ENCODE data around the gene BCL3.

Gene BCL3

DNA sequence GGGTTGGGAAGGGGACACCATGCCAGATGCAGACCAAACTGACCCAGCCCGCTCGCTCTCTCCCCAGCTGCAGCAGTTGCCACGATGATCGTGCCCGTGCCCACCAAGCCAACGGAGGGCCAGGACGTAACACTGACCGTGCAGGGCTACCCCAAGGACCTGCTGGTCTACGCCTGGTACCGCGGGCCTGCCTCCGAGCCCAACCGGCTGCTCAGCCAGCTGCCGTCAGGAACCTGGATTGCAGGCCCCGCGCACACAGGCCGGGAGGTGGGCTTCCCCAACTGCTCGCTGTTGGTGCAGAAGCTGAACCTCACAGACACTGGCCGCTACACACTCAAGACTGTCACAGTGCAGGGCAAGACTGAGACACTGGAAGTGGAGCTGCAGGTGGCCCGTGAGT, 40.7 kb upstream of the BCL3 start:
- no peak overlapping the region for H3K27ac ChIP-seq (ENCODE audit: extremely low read depth, low read depth, low read length)
- TF ChIP-seq ZNF560 (tag by site-specific recombination; IDR thresholded peaks at IDR 0.05; ENCODE audit: borderline replicate concordance) (no peak), ZNF266 (tag by site-specific recombination; IDR thresholded peaks at IDR 0.05; ENCODE audit: low read depth) (no peak), MEIS1 (CRISPR knock-in tag; IDR thresholded peaks at IDR 0.05; ENCODE audit: borderline replicate concordance) (no peak), ZNF302 (tag by site-specific recombination; IDR thresholded peaks at IDR 0.05; ENCODE audit: low read depth) (no peak), SCRT1 (tag by site-specific recombination; IDR thresholded peaks at IDR 0.05; ENCODE audit: borderline replicate concordance) (no peak), ZNF175 (tag by site-specific recombination; IDR thresholded peaks at IDR 0.05) (no peak), ZNF48 (tag by site-specific recombination; IDR thresholded peaks at IDR 0.05) (no peak), ZNF544 (tag by site-specific recombination; IDR thresholded peaks at IDR 0.05) (no peak), ZNF558 (tag by site-specific recombination; IDR thresholded peaks at IDR 0.05) (no peak), ZNF660 (tag by site-specific recombination; IDR thresholded peaks at IDR 0.05) (no peak), ZNF777 (tag by site-specific recombination; IDR thresholded peaks at IDR 0.05; ENCODE audit: borderline replicate concordance) (no peak), ZNF670 (tag by site-specific recombination; IDR thresholded peaks at IDR 0.05; ENCODE audit: low read depth) (no peak), SCRT2 (tag by site-specific recombination; IDR thresholded peaks at IDR 0.05) (no peak), ZNF292 (tag by site-specific recombination; IDR thresholded peaks at IDR 0.05; ENCODE audit: borderline replicate concordance, low read depth) (no peak), ZNF555 (tag by site-specific recombination; conservative IDR thresholded peaks at IDR 0.05) (no peak), ZNF707 (tag by site-specific recombination; IDR thresholded peaks at IDR 0.05) (no peak), PRDM10 (tag by site-specific recombination; IDR thresholded peaks at IDR 0.05) (no peak), ZNF221 (tag by site-specific recombination; IDR thresholded peaks at IDR 0.05; ENCODE audit: borderline replicate concordance) (no peak)
- TF ChIP-seq, protein P1, sequence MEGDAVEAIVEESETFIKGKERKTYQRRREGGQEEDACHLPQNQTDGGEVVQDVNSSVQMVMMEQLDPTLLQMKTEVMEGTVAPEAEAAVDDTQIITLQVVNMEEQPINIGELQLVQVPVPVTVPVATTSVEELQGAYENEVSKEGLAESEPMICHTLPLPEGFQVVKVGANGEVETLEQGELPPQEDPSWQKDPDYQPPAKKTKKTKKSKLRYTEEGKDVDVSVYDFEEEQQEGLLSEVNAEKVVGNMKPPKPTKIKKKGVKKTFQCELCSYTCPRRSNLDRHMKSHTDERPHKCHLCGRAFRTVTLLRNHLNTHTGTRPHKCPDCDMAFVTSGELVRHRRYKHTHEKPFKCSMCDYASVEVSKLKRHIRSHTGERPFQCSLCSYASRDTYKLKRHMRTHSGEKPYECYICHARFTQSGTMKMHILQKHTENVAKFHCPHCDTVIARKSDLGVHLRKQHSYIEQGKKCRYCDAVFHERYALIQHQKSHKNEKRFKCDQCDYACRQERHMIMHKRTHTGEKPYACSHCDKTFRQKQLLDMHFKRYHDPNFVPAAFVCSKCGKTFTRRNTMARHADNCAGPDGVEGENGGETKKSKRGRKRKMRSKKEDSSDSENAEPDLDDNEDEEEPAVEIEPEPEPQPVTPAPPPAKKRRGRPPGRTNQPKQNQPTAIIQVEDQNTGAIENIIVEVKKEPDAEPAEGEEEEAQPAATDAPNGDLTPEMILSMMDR (tag by site-specific recombination; IDR thresholded peaks at IDR 0.05): no peak
- TF ChIP-seq, protein P2, sequence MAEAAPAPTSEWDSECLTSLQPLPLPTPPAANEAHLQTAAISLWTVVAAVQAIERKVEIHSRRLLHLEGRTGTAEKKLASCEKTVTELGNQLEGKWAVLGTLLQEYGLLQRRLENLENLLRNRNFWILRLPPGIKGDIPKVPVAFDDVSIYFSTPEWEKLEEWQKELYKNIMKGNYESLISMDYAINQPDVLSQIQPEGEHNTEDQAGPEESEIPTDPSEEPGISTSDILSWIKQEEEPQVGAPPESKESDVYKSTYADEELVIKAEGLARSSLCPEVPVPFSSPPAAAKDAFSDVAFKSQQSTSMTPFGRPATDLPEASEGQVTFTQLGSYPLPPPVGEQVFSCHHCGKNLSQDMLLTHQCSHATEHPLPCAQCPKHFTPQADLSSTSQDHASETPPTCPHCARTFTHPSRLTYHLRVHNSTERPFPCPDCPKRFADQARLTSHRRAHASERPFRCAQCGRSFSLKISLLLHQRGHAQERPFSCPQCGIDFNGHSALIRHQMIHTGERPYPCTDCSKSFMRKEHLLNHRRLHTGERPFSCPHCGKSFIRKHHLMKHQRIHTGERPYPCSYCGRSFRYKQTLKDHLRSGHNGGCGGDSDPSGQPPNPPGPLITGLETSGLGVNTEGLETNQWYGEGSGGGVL (tag by site-specific recombination; IDR thresholded peaks at IDR 0.05): no peak
- no peaks in the 10 kb centered on the region for H3K9me3 ChIP-seq (ENCODE audit: control insufficient read depth, insufficient read depth, low read depth, low read length)
- H3K36me3 ChIP-seq (ENCODE audit: control insufficient read depth in 2 of 2, insufficient read depth in 1 of 2, low read length in 2 of 2): no peaks in the 10 kb centered on the region
- H3K4me3 ChIP-seq (ENCODE audit: low read depth, low read length): no peak overlapping the region
- no peaks in the 10 kb centered on the region for H3K4me1 ChIP-seq (ENCODE audit: control insufficient read depth, insufficient read depth, low read length)
- ChIA-PET CTCF (interaction anchor here (1.8 kb wide), 1 partner anchor 63 kb away, joined by 7 read pairs; no protein-coding TSS in a partner anchor), POLR2A (interaction anchor here (0.6 kb wide), 1 partner anchor 13 kb away, joined by 6 read pairs; no protein-coding TSS in a partner anchor)
